CD4-positive, alpha-beta T cell treated with Interleukin-1 beta for 1 hour (primary cell): Measurements from ENCODE around the gene WDR74.
"Not testable (repeated sequence)": the region's sequence is repeated elsewhere in the genome, so short reads cannot be mapped to it uniquely, and the experiment has no call there.

Experiments
- DNase-seq, 2 donors: peaks; one replicate each; pipeline ENCODE4 v3.0.0-alpha.2; 2020 to 2022

Gene WDR74

GRCh38 chr11:62840721-62841360 lies 1.5 kb upstream of the WDR74 start:
- peak; percentile 85 to 86 for DNase-seq

GRCh38 chr11:62835336-62835735 lies 4.1 kb downstream of the WDR74 start:
- DNase-seq, result no peak

- DNase-seq, result no peak
Observed at GRCh38 chr11:62832336-62833234, 6.8 kb downstream of the WDR74 start, which contains the start of gene TEX54. TEX54 (minus strand) TSS chr11:62832841.

DNA sequence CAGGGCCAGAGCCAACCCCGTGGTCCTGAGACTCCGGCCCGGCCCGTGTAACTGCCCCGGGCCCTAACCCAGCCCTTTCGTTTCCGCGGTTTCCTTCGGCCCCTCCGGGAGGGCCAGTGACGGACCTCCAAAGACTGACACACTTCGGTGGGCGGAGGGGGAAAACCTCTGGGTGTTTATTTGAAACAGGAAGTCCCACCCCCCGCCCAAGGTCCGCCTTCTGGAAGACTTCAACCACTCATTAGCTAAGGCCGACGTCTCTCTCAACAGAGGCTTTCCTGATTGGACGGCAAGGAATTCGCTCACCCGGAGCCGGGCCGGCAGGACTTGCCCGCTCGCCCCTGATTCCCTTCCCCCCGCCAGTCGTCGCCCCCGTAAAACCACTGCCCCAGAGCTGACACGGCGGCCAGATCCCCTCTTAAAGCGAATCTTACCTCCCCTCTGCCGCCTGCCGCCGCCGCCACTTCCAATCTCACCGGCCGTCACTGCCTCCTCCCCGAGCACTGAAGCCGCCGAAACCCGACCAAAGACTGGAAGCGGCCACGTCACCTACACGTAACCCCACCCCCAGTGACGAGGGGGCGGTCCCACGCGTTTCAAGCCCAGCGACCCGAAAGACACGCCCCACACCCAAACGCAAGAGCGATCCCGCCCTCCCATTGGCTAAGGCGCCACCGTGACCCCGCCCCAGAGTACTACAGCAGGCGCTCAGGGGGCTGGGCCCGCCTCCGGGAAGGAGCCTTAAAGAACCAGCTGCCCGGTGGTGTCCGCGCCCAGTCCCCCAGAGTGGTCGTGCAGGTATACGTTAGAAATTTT lies 7.7 kb downstream of the WDR74 start, which contains the start of gene STX5:
Gene STX5 (minus strand): TSS at position 532 of the 816 bp plus-strand sequence. CDS start 808 bp downstream, outside the sequence.
- DNase-seq, result peak; percentile 98 to 99

GRCh38 chr11:62830904-62831519 lies 8.4 kb downstream of the WDR74 start:
- DNase-seq, result peak in 1 of 2 donors; percentile 23

DNA sequence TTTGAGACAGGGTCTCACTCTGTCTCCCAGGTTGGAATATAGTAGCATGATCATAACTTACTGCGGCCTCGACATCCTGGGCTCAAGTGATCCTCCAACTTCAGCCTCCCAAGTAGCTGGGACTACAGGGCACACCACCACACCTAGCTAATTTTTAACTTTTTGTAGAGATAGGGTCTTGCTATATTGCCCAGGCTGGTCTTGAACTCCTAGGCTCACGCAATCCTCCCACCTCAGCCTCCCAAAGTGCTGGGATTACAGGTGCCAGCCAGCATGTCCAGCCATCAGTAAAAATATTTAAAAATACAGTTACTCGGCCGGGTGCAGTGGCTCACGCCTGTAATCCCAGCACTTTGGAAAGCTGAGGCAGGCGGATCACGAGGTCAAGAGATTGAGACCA lies 11.3 kb downstream of the WDR74 start:
- not testable (repeated sequence) for DNase-seq

DNA sequence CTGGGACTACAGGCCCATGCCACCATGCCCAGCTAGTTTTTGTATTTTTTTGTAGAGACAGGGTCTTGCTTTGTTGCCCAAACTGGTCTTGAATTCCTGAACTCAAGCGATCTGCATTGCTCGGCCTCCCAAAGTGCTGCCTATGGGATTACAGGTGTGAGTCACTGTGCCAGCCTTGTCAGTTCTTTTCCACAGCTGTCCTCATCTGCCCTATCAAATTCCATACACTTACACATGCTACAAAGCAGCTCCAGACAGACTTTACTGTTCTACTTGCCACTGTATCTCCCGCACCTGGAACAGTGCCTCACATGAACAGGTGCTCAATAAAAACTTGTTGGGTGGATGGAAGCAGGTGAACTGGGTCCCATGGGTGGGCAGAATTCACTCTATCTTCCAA lies 15.7 kb downstream of the WDR74 start:
- DNase-seq, result no peak

DNA sequence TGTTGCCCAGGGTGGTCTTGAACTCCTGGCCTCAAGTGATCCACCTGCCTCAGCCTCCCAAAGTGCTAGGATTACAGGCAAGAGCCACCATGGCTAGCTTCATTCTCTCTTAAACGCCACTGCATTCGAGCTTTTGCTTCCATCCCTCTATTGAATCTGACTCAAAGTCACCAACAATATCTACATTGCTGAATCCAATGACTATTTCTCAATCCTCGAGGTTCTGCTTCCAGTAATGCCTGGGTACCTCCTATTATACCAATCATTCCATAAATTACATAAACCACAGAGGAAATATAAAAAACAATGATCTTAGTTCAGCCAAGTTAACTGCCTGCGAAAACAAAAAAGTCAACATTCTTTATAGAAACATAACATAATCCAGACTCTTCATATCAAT lies 22.3 kb downstream of the WDR74 start:
- DNase-seq, result no peak

- peak in 1 of 2 donors; percentile 62 for DNase-seq
Observed at GRCh38 chr11:62816557-62816956, 22.8 kb downstream of the WDR74 start.

DNA sequence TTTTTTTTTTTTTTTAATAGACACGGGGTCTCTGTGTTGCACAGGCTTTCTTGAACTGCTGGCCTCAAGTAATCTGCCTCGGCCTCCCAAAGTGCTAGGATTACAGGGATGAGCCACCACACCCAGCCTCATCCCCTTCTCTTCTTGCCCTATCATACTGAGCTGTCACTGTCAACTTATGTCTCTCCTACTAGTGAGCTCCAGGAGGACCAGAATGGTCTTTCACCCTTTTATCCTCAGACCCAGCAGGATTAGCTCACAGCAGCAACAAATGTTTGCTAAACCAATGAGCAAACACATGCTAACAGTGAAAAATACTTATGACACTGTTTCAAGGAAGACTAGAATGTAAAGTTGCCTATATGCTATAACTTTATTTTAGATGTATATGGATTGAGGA lies 27.7 kb downstream of the WDR74 start:
- no peak for DNase-seq

- no peak for DNase-seq
Observed at GRCh38 chr11:62810748-62811147, 28.6 kb downstream of the WDR74 start.

- DNase-seq, result peak in 1 of 2 donors; percentile 69
Observed at GRCh38 chr11:62806611-62807121, 32.7 kb downstream of the WDR74 start.

GRCh38 chr11:62805961-62806441 lies 33.4 kb downstream of the WDR74 start:
- DNase-seq, result peak; percentile 35 to 37

GRCh38 chr11:62805076-62805892 lies 34.1 kb downstream of the WDR74 start, which contains the start of gene NXF1:
NXF1 (minus strand) TSS chr11:62805440; CDS start chr11:62805356, 84 bp downstream.
- DNase-seq, result peak; percentile 95 to 97

GRCh38 chr11:62804310-62805075 lies 34.9 kb downstream of the WDR74 start:
- DNase-seq, result no peak

- no peak for DNase-seq
Observed at GRCh38 chr11:62801071-62801470, 38.3 kb downstream of the WDR74 start.

DNA sequence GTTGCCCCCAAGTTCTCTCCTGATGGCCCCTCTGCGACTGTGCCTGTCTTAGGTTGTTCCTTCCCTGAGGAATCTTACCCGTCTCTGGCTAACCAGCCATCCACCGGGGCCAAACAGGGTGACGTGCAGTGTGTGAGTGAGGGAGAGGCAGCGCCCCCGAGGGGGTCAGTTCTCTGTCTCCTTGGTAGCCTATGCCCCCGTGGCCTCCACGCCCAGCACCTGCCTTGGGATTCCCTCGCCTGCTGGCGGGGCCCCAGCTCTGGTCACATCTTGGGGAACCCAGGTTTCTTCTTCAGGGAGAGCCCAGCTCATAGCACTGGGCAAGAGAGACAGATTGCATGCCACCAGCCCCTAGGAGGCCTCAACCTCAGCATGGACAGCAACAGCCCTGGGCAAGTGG lies 39.9 kb downstream of the WDR74 start:
- DNase-seq, result no peak

GRCh38 chr11:62796281-62796680 lies 43.1 kb downstream of the WDR74 start:
- no peak for DNase-seq

DNA sequence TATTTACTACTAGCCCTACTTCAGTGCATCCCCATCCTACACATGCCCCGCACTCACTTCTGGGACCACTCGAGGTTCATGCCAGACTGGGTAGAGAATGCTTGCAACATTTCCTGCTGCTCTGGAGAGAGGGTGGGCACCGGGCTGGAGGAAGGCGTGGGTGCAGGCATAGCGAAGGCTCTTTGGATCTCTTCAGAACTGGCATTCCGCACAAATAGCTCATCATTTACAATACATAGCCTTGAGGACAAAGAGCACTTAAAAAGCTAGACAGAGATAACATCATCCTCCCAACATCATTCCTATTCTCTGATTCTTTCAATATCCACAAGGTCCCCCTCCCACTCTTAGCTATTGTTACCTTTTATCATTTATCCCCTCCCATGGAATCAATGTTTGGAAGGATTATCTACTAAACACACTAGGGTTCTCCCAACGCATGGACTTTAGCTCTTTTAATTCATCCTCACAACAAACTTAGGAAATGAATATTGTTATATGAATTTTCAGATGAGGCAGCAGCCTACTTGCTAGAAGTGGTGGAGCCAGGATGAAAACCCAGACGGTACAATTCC lies 45.1 kb downstream of the WDR74 start:
- DNase-seq, result no peak

- peak in 1 of 2 donors; percentile 15 for DNase-seq
Observed at GRCh38 chr11:62792202-62792575, 47.2 kb downstream of the WDR74 start.
